CD4-positive, alpha-beta T cell treated with Interleukin-12 subunit alpha and Interleukin-12 subunit beta, for 1 hour (primary cell): ENCODE data around the gene PPP2R5B.
A peak's percentile ranks its signal among the peaks of the same experiment; 100 is the strongest.

Experiments
- DNase-seq: peaks from one replicate; pipeline ENCODE4 v3.0.0-alpha.2; 2020

PPP2R5B gene

GRCh38 chr11:64888729-64889511, 35.6 kb upstream of the PPP2R5B start:
- no peak for DNase-seq

DNA sequence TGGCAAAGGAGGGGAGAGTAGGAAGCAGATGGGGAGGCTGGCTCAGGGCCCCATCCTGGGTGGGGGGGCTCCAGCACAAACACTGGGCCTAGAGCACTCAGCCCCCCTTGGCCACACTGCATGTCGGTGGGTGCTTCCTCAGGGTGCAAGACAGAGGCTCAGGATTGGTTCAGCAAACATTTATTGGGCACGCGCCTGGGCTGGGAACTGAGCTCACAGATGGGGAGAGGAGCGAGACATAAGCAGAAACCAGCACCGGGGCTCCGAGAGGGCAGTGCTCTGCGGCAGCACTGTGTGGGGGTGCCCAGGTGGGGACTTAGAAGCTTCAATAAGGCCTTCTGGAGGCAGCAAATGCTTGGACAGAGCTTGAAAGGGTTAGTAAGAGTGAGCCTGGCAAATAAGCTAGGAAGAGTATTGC, 34.0 kb upstream of the PPP2R5B start:
- no peak for DNase-seq

DNA sequence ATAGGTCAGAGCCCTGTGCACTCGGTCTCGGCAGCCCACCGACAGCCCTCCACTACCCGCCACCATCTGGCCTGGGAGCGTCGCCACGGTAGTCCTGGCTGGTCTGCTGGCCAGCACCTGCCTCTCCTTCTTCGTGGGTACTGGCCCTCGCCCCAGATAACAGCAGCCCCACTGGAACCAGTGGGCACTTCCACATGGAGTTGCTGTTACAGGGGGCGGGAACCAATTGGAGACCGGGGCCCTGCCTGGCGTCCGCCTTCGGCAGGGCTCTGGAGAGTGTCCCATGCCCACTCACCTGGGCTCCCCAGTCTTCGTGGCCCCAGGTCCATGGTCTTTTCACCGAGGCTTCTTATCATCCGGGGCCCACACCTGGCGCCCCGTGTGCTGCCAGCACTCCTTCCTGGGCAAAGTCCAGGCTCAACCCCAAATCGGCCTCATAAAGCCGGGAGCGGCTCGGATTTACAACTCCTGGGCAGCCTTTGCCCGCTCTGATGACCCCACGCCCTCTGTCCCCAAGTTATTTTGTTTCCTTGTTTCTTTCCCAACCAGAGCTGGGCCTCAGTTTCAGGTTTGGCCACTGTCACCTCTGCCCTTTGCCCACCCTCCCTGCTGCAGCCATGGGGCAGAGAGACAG, 33.2 kb upstream of the PPP2R5B start:
- DNase-seq, result no peak

GRCh38 chr11:64891880-64892279, 32.6 kb upstream of the PPP2R5B start:
- DNase-seq, result no peak

GRCh38 chr11:64892411-64892831, 32.1 kb upstream of the PPP2R5B start:
- DNase-seq, result no peak

DNA sequence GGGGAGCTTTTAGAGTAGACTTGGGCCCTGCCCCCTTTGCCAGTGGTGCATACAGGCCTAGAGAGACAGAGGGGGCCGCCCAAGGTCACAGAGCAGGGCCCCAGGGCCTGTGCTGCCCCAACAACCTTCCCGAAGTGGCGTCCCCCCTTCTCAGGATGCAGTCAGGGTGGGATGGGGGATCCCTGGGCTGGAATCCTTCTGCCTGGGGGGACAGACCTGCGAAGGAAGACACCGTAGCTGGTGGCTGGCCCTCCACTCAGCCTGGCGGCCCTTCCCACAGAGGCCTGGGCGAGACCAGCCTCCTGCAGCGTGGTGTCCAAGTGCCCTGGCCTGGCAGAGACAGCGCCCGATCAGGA, 31.7 kb upstream of the PPP2R5B start:
- no peak for DNase-seq

GRCh38 chr11:64893194-64894069, 31.1 kb upstream of the PPP2R5B start:
- no peak for DNase-seq

DNA sequence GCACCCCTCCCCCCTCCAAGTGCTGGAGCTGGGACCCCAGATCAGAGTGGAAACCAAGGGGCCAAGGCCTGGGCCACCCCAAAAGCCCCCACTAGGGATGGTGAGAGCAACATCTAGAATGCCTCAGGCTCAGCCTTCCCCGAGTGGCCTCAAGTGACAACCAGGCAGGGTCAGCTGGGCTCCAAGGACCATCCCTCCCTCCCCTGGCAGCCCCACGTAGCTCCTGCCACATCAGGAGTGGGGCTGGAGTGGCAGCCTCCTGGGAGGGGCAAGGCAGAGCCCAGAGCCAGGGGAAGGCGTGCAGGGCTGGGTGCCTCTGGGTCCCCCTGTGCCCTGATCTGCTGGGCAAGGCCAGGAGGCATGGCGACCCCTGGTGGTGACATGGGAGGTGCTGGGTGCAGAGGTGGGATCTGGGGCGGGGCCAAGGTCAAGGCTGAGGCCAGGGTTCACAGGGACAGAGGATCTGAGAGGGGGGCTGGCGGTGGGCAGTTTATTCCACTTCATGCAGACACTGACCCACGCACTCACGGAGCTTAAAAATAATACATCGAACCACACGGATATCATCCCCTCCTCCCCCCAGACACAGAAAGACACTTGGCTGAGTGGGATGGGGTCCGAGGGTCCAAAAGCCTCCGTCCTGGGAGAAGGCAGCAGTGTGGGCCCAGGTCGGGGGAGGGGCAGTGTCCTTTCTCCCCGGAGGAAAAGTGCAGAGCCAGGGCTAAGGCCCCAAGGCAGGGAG, 30.2 kb upstream of the PPP2R5B start:
- peak; percentile 89 for DNase-seq

- no peak for DNase-seq
These were observed 29.6 kb upstream of the PPP2R5B start for GRCh38 chr11:64894812-64895452.

GRCh38 chr11:64896448-64897022, 28.0 kb upstream of the PPP2R5B start:
- DNase-seq, result no peak

GRCh38 chr11:64897381-64898075, 27.0 kb upstream of the PPP2R5B start:
- no peak for DNase-seq

- DNase-seq, result no peak
These were observed 26.4 kb upstream of the PPP2R5B start for GRCh38 chr11:64898076-64898445.

GRCh38 chr11:64898541-64898940, 25.9 kb upstream of the PPP2R5B start:
- no peak for DNase-seq

- peak; percentile 86 for DNase-seq
These were observed 24.2 kb upstream of the PPP2R5B start for GRCh38 chr11:64900263-64900678.

DNA sequence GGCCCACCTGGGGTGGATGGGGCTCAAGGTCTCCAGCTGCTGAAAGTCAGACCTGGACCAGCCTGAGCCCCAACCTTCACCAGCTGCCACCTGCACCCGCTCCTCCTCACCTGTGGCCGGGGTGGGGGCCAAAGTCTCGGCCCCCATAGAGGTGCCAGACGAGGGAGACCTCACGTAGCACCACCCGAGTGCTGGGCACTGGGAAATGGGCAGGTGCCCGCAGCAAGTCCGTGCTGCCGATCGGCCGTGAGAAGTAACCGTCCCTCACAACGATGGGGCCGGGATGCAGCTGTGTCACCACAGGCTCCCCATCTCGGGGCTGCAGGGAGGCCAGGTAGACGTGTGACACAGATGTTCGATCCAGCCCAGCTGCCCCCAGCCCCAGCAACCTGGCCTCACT, 23.7 kb upstream of the PPP2R5B start:
- DNase-seq, result no peak

- DNase-seq, result no peak
These were observed 22.2 kb upstream of the PPP2R5B start for GRCh38 chr11:64902102-64902900.

DNA sequence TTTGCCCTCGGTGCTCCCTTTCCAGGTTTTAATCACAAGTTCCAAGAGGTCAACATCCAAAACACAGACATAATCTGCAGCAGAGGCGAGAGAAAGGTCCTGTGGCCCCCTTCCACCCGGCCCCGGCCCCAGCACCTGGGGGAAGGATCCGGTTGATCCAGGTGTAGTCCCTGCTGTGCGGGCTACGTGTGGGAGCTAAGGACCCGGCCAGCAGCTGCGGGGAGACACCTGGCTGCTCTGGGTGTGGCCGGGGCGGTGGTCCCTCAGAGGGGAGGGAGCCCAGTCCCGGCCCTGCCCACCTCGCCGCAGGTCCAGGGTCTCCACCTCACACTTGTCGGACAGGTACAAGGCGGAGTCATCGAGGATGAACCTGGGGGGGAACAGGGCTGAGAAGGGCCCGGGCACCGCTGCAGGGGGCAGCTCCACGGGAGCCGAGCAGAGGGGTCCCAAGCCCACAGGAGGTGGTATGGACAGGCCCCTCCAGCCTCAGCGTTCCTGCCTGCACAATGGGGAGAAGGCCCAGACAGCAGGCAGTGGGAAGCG, 21.1 kb upstream of the PPP2R5B start:
- DNase-seq, result no peak

- no peak for DNase-seq
These were observed 18.8 kb upstream of the PPP2R5B start for GRCh38 chr11:64905516-64906313.

DNA sequence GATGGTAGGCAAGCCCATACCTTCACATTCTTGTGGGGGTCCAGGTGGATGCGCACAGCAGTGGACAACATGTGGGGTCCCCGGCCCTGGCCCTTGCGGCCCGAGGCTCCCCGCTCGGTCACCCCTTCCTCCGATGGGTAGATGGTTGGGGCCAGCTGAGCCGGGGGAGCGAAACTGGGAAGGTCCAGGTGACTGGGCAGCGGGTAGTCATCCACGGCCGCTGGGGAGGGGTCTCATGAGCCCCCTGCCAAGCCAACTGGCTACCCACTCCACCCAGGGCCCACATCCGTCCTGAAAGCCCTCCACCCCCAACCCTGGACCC, 18.2 kb upstream of the PPP2R5B start:
- no peak for DNase-seq

DNA sequence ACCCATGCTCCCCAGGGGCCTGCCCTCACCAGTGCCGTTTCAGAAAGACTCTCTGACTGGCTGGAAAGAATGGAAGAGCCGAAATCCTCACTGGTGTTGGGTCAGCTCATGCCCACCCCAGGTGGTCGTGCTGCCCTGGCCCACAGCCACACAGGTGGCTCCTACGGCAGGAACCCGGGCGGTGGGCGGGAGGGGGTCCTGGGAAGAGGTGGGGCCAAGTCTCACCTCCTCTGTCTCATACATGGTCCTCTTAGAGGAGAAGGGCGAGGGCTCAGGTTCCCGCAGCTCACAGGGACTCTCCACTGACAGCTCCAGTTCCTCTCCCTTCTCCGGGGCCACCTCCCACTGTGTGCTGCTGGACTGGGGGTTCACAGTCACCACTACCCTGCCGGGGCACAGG, 15.7 kb upstream of the PPP2R5B start:
- no peak for DNase-seq
